ENCODE results near the gene CTXND2. TPM values are rescaled to one million over a fixed set of nuclear protein-coding genes. Genes with fewer than 3 reads are reported as not detected.
"Not testable (repeated sequence)": the region's sequence is repeated elsewhere in the genome, so short reads cannot be mapped to it uniquely, and the experiment has no call there.

Gene CTXND2
- total and polyA plus RNA-seq, 9 donors: not detected

GRCh38 chr1:150888727-150889126 is 1.8 kb downstream of the CTXND2 start:
- intact Hi-C loops (cut with DNase I): no loop called here

GRCh38 chr1:150890033-150890416 is 3.1 kb downstream of the CTXND2 start:
- no peak overlapping the region for H3K27ac ChIP-seq
- no peak for DNase-seq
- H3K4me3 ChIP-seq: no peak overlapping the region
- intact Hi-C loops (cut with DNase I): no loop called here
- no peak for TF ChIP-seq CTCF (IDR thresholded peaks at IDR 0.05)
- no peak for TF ChIP-seq POLR2A (IDR thresholded peaks at IDR 0.05)
- TF ChIP-seq EP300 (IDR thresholded peaks at IDR 0.05): no peak
- no peaks in the 10 kb centered on the region for H3K27me3 ChIP-seq
- 44 to 70% (median 58%) methylated on average over 1 of the region's 1 CpG for WGBS, 3 donors
- H3K4me1 ChIP-seq (ENCODE audit: insufficient read depth): no peaks in the 10 kb centered on the region
- H3K9me3 ChIP-seq: no peaks in the 10 kb centered on the region
- no peaks in the 10 kb centered on the region for H3K36me3 ChIP-seq

More at GRCh38 chr1:150888727-150889126, 1.8 kb downstream of the CTXND2 start:
- Histone ChIP-seq H3K27me3 (no peaks in the 10 kb centered on the region), H3K36me3 (no peaks in the 10 kb centered on the region), H3K4me1 (ENCODE audit: insufficient read depth) (no peaks in the 10 kb centered on the region), H3K27ac (no peak overlapping the region), H3K4me3 (no peak overlapping the region), H3K9me3 (no peaks in the 10 kb centered on the region)
- TF ChIP-seq CTCF (IDR thresholded peaks at IDR 0.05): no peak
- TF ChIP-seq POLR2A (IDR thresholded peaks at IDR 0.05): no peak
- no peak for TF ChIP-seq EP300 (IDR thresholded peaks at IDR 0.05)
- WGBS, 3 donors: 89 to 93% (median 92%) methylated on average over 8 of the region's 8 CpGs
- no peak for DNase-seq

- no peaks in the 10 kb centered on the region for H3K4me1 ChIP-seq (ENCODE audit: insufficient read depth)
- no peak for TF ChIP-seq EP300 (IDR thresholded peaks at IDR 0.05)
- TF ChIP-seq CTCF (IDR thresholded peaks at IDR 0.05): no peak
- no peak for TF ChIP-seq POLR2A (IDR thresholded peaks at IDR 0.05)
These were observed 6.5 kb downstream of the CTXND2 start for GRCh38 chr1:150893336-150893913.

GRCh38 chr1:150895618-150896017 is 8.7 kb downstream of the CTXND2 start:
- Histone ChIP-seq H3K9me3 (no peaks in the 10 kb centered on the region), H3K27ac (no peak overlapping the region), H3K4me3 (no peak overlapping the region), H3K4me1 (ENCODE audit: insufficient read depth) (no peaks in the 10 kb centered on the region), H3K27me3 (no peaks in the 10 kb centered on the region), H3K36me3 (no peaks in the 10 kb centered on the region)
- TF ChIP-seq POLR2A (IDR thresholded peaks at IDR 0.05) (no peak), CTCF (IDR thresholded peaks at IDR 0.05) (no peak), EP300 (IDR thresholded peaks at IDR 0.05) (no peak)
- intact Hi-C loops (cut with DNase I): no loop called here
- no peak for DNase-seq
- WGBS, 3 donors: 86 to 90% (median 87%) methylated on average over 4 of the region's 4 CpGs

More at GRCh38 chr1:150893336-150893913, 6.5 kb downstream of the CTXND2 start:
- DNase-seq: no peak
- intact Hi-C loops (cut with DNase I): no loop called here
- 87 to 91% (median 88%) methylated on average over 3 of the region's 3 CpGs for WGBS, 3 donors
- no peak overlapping the region for H3K4me3 ChIP-seq
- no peaks in the 10 kb centered on the region for H3K27me3 ChIP-seq
- no peaks in the 10 kb centered on the region for H3K9me3 ChIP-seq
- no peak overlapping the region for H3K27ac ChIP-seq
- H3K36me3 ChIP-seq: no peaks in the 10 kb centered on the region

- H3K36me3 ChIP-seq; H3K27ac ChIP-seq; H3K4me1 ChIP-seq (ENCODE audit: insufficient read depth); H3K4me3 ChIP-seq; H3K9me3 ChIP-seq; H3K27me3 ChIP-seq; intact Hi-C loops (cut with DNase I); DNase-seq: not testable (repeated sequence)
- 86 to 87% (median 86%) methylated on average over 8 of the region's 8 CpGs for WGBS, 3 donors
These were observed 12.9 kb downstream of the CTXND2 start for GRCh38 chr1:150899795-150900194.
